Measurements from ENCODE around the gene THOC1.

GRCh38 chr18:305003-305501 lies 37.2 kb upstream of the THOC1 start:
- no peak for TF ChIP-seq POLR2A (IDR thresholded peaks at IDR 0.05)
- TF ChIP-seq, protein P1, sequence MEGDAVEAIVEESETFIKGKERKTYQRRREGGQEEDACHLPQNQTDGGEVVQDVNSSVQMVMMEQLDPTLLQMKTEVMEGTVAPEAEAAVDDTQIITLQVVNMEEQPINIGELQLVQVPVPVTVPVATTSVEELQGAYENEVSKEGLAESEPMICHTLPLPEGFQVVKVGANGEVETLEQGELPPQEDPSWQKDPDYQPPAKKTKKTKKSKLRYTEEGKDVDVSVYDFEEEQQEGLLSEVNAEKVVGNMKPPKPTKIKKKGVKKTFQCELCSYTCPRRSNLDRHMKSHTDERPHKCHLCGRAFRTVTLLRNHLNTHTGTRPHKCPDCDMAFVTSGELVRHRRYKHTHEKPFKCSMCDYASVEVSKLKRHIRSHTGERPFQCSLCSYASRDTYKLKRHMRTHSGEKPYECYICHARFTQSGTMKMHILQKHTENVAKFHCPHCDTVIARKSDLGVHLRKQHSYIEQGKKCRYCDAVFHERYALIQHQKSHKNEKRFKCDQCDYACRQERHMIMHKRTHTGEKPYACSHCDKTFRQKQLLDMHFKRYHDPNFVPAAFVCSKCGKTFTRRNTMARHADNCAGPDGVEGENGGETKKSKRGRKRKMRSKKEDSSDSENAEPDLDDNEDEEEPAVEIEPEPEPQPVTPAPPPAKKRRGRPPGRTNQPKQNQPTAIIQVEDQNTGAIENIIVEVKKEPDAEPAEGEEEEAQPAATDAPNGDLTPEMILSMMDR (IDR thresholded peaks at IDR 0.05): no peak

Measured in adrenal gland (tissue), 5 donors.